ENCODE measurements around the gene RNF40.

RNF40 gene

DNA sequence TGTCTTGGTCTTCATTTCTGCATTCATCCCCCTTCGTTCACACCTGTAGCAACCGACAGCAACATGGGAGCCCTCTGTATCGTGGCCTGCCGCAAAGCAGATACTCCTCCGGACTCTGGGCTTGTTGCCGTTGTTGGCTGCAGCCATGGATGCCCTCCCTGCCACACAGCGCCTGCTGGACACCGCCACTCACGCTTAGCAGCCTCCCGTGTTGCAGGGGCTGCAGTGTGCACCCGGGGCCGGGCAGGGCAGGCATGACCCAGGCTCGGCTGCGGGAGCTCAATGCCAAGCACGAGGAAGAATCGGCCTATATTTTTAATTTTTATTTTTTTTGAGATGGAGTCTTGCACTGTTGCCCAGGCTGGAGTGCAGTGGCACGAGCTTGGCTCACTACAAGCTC lies 59.8 kb downstream of the RNF40 start:
- DNase-seq: no peak

All from femur (tissue), 1 donor.